ENCODE measurements around the gene ASB13.

ASB13 gene

DNA sequence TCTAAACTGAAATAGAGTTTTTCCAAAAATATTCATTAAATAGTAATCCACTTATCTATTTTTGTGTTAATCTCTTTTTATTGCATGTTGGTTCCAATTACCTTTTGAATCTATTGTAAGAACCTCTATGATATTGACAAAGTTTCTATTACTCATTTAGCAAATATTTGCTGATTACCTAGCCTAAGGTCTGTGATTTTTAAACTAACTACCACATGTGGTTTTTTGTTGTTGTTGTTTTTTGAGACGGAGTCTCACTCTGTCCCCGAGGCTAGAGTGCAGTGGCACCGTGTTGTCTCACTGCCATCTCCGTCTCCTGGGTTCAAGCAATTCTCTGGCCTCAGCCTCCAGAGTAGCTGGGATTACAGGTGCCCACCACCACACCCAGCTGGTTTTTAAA, 2.0 kb upstream of the ASB13 start:
- no peak for DNase-seq

DNA sequence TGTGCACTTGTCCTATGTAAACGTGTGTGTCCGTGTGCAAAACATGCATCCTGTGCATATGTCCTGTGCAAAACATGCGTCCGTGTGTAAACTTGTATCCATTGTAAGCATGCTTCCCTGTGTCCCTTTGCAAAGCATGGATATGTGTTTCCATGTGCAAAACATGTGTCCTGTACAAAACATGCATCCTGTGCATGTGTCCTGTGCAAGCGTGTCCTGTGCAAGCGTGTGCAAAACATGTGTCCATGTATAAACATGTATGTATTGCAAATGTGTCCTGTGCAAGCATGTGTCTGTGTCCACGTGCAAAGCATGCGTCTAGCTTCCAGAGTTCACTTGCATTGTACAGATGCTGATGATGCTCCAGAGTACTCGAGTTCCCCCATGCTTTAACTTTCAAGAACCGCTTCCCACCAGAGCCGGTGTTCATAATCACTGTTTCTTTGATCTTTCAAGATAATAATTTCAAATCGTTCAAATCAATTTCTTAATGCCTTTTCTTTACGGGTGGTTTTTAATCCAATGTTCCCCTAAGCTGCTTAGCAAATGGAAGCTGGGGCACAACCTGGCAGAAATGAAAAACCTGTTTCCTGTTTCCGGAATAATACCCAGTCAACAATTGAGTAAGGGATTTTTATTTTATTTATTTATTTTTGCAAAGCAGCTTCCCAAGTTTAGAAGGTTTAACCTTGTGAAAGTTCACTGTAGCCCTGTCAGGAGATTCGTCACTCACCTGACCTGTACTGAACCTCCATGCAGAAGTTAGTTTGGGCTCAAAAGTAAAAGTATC, 641 bp upstream of the ASB13 start:
- DNase-seq = no peak

DNA sequence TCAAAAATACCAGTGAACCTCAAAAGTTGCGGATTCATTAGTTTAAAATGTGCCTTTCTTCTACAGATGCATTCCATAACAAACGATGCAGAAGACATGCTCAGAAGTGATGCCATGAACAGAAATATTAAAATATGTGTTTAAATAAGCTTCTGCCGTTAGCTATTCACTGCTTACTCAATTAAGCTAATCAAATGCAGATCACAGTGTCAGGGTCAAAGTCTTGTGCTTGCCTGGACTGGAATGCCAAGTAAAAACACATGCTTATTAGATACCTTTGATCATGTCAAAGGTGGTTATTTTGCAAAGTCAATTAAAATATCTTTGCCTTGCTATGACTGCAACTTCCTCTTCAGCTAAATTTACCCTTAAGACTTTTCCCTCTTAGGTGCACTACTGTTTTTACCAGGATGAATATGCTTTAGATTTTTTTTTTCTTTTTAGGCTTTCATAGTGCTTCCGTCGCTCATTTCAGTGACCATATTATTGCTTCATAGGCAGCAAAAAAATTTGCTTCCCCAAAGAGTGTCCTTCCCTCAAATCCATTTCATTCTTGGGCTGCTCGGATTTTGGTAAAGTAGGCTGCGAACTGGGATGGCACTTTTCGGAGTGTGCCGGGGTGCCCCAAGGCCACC, 905 bp downstream of the ASB13 start:
- no peak for DNase-seq

DNA sequence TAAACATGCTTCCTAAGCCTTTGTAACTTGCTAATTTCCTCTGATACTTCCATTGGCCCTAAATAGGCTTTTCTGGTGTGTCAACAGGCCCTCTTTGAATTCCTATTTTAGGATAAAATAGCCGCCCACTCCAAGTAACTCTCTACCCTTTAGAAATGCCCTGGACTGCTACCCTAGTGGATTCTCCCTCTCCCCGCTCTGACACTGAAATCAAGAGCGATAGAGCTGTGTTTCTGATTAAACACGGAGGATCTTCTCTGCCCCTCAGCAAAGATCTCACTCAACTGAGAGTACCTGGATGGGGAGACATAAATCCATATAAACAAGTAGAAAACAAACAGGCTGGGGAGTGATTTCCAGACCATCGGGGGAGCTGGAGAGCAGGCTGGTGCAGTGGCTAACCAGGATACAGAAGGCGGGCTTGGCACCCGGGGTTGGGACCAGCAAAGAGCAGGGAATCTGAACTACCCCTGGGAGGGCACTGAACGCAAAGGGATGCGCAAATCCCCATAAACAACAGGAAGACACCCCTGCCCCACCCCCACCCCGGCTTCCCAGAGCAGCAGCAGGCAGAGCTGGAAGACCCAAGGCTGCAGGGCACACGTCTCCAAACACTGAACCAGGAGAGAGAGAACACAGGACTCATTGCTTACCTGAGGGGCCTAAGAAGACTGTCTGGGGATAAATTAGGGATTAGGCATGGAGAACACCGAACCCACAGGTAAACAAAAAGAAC, 2.5 kb downstream of the ASB13 start:
- DNase-seq = no peak

DNA sequence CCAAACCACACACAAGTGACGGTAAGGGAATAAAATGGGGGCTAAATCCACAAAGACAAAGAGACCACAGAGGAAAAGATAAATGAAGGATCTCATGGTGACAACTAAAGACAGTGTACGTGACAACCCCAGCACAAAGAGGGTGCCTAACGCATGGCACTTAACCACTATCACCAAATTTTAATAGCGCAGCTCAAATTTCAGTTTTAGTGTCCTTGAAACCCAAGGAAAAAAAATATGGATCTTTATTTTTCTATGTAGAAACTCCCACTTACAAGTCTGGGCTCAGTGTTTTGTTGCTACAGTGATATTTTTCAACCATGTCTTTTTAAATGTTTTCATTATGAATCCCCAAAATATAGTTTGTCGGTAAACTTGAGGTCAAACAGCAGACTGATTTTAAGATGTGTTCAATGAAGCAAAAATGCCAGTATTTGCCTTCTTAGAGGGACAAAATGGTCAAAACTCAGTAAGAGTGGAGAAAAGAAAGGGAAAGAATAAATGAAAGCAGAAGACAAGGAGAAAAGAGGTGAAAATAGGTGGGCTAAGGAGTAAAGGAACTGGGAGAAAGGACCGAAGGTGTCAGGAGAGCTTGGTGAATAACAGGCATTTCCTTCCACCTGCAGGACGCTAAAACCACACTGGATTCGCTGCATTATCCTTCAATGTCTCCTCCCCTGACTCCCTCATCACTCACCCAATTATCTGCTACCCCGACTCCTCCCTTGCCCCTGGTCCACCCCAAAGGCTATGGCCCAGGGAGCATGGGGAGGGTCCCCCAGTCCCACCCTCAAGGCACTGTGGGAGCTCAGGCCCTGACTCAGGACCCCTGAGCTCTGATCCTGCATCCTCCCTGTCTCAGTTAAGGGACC, 3.5 kb downstream of the ASB13 start:
- no peak for DNase-seq

DNA sequence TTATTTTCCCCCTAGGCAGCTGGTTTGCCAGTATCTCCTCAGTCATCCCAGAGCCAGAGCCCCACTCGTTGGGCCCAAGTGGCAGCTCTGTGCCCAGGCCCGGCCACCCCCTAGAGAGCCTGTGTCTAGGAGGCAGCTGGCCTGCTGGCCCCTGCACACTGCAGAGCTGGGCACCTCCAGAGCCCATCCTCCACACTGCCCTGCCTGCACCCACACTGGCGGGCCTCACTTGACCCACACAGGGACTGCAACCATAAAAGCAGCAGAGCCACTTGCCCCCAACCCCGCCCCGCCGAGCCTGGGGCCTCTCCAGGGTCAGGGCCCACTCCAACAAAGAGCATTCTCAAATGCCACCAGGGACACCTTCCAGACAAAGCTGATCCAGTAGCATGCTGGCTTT, 5.4 kb downstream of the ASB13 start:
- DNase-seq = no peak

DNA sequence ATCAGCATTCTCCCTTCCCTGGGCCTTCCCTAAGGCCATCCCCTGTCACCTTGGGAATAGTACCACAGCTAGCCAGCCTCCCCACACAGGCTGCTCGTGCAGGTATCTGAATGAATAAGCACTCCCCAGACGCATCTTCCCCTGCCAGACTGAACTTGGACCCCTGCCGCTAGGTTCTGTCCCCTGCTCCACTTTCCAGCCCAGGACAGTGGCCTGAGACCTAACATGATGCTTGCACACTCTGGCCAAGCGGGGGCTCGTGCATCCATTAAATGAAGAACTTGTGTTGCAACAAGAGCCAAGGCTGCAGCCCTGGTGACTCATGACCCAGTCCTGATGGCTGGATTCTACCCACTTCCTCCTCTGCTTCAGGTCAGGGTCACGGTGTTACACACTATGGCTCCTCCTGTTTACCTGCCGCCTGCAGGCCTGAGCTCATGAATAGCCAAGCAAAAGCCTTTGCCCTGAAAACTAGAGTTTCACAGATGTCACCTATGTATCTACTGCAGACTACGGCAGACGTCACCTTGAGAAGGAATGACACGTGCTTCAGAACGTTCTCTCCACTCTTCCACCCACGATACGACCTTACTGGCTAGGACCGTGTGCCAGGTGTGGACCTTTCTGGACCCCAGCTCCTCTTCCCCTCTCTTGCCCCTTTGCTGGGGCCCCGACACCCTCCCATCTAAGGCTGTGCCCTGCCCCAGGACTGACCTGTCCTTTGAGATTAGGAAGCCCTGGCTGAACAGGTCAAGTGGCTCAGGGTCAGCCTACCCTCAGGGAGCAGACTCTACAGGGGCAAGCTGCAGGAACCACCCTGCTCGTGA, 6.5 kb downstream of the ASB13 start:
- DNase-seq = peak; percentile 49

DNA sequence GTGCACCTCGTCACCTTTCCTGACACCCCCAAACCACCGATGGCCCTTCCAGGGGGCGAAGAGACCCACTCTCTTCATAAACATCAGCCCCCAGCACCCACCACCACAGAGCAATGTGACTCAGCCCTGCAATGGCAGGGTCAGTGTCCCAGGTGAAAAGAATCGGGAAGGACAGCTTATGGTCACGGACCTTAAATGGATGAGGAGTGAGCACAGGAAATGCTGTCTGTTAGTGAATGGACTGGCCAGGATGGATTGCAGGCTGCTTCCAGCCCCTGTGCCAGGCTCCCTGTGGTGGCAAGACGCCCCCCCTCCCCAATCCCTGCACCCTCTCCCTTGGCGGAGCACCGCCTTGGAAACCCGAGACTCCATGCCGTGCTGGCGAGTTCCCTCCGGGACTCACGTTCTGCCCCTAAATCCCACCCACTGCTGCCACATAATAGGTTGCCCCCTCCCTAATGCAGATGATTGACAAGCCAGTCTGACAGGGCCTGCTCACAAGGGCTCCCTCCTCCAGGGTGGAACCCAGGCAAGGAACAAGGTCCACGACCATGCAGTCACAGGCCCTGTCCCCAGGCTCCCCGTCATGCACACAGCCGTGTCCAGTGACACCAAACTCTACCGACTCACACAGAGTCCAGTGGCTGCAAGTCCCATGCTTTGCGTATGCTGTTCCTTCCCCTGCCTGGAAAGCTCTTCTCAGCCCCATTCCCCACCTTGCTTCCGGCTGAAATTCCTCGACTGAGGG, 7.3 kb downstream of the ASB13 start:
- DNase-seq = no peak

DNA sequence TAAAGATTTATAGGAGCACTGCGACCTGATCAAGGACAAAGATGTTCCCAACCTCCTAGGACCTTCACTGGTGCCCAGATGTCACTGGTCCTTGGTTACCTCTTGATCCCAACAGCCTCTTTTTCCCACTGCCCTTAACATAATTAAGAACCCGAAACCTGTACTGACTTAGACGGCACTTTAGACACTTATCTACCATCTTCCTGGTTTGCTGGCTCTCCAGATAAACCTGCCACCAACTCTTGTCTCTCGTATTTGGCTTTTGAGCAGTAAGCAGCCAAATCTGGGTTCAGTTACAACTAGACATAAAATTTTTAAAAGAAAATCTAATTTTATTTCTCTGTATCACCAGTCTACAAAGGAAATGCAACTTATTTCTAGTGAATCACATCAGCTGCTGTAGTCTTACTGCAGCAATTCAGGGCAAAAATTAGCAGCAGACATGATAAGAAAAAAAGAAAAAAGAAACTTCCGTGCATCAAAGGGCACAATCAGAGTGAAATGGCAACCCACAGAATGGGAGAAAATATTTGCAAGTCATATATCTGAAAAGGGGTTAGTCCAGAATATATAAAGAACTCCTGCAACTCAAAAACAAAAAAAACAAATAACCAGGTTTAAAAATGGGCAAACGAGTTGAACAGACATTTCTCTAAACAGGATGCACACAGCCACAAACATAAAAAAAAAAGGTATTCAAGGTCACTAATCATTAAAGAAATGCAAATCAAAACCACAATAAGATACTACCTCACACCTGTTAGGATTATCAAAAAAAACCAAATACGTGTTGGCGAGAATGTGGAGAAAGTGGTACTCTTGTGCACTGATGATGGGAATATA, 9.4 kb downstream of the ASB13 start:
- no peak for DNase-seq

DNA sequence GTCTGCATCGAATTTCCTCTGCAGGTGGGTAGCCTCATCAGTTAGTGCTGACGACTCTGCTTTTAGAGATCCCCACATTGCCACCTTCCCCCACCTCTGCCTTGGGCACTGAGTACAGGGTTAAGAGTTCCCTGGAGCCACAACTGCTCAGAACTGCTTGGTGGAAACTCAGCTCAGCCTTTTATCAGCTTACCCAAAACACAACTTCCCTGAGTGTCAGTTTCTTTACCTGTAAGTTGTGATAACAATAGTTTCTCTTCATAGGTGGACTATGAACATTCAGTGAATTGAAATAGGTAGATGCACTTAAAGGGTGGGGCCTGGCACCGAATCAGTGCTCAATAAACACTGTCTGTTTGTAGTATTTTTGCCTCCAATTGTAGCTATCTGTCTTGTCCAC, 11.3 kb downstream of the ASB13 start:
- DNase-seq = no peak

DNA sequence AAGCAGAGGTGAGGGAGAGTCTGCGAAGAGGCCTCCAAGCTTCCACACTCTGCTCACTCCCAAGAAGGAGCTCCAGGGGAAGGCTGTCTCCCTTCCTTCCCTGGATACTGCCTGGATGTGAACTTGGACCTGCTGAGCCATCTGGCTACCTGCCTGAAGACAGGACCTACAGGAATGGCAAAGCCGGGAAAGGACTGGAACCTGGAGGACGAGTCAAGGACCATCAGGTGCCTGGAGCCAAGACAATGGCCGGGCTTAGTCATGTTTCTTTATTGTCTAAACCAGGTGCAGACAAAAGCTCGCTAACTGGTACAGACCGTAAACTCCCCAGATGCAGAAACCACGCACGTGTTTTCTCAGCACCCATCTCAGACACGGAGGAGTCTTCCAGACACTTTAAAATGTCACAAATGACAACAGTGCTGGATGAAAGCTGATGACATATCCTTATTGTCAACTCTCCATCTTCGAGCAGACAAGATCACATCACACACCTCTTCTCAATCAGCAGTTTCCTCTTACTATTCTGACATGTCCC, 12.1 kb downstream of the ASB13 start:
- no peak for DNase-seq

DNA sequence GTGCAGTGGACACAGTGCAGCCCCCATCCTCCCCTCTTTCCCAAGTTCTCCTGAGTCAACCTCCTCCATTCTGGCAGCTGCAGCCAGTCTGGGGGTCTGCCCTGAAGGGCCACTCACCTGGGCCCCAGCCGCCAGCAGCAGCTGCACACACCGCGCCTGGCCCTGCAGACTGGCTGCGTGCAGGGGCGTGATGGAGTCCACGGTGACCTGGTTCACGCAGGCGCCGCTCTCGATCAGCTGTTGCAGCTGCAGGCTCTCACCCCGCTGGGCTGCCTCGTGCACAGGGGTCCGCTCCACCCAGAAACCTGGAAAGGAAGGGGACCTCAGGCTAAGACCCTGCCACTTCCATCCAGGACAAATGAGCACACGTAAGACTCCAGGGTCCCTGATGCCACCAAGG, 13.6 kb downstream of the ASB13 start:
- DNase-seq = no peak

DNA sequence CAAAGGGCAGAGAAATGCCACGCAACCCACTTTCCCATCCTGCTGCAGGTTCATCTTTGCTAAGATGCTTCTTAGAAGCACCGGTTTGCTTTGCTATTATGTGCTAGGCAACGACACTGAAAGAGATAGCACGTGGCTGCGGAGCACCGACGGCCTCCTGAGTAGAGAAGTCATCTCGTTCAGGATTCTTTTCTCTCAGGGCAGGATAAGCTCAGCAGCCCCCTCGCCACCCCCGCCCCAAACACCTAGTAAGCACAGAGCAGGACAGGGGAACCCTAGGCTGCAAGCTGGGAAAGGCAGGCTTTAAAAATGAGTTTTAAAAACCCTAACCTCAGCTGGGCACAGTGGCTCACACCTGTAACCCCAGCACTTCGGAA, 15.0 kb downstream of the ASB13 start:
- no peak for DNase-seq

DNA sequence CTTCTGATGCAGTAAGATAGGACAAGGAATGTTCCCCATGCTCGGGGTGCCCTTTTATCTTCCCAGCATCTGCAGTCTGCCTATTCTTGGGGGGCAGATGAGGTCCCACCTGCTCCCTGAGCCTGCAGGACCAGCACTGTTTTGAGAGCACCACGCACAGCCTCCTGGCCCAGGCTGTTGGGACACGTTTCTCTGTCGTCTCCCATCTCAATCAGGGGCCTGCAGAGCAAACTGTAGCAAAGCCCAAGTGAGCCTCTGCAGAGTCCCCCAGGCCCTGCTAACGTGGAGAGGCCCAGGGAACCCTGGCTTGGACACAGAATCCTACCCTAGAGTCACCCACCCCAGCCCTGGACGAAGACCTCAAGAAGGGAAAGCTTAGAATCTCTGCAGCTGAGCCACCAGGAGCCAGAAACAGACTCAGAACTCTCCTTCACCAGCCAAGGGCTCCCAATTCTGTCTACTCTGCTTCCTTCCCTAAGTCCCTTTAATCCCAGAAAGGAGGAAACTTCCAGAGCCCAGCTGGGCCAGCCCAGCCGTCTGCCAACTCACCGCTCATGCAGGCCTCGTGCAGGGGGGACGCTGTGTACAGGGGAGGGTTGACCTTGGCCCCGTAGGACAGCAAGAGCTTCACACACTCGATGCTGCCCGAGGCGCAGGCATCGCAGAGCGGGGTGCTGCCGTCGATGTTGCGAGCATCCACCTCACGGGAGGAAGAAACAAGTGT, 15.6 kb downstream of the ASB13 start:
- DNase-seq = no peak

DNA sequence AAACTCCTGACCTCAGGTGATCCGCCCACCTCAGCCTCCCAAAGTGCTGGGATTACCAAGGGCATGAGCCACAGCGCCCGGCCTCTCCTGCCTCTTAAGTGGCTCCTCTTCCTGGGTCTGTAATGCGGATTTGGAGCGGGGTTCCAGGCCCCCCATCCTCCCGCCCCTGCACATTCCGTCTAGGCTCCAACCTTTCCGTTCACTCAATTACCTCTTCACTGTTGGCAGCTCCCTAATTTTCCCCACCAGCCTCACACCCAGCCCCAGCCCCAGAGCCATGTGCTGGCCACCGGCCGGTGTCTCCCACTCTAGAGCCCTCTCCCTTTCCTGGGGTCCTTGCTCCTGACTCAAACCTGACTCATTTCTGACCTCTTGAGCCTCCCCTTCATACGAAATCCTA, 16.6 kb downstream of the ASB13 start:
- DNase-seq = no peak

DNA sequence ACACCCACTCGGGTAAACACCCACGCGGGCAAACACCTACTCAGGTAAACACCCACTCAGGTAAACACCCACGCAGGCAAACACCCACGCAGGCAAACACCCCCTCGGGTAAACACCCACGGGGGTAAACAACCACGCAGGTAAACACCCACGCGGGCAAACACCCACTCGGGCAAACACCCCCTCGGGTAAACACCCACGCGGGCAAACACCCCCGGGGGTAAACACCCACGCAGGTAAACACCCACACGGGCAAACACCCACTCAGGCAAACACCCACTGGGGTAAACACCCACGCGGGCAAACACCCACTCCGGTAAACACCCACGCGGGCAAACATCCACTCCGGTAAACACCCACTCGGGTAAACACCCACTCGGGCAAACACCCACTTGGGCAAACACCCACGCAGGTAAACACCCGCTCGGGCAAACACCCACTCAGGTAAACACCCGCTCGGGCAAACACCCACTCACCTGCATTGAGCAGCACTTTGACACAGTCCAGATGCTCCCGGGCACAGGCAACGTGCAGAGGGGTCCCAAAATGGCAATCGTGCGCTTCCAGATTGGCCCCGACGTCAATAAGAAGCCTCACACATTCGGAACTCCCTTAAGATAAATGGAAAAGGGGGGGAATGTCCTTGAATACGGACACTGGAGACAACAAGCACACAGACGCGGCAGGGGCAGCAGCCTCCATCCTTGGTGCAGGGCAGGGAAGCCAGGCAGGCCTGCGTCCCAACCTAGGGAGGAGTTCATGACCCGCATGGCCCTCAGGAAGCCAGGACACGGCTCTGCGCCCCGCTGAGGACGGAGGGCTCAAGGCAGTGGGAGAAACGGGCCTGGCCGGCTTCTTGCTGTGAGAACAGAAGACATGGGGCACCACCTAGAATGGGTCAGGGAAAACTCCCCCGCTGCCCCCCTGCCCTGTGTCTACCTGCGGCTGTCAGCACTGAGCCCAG, 17.6 kb downstream of the ASB13 start:
- DNase-seq = no peak

DNA sequence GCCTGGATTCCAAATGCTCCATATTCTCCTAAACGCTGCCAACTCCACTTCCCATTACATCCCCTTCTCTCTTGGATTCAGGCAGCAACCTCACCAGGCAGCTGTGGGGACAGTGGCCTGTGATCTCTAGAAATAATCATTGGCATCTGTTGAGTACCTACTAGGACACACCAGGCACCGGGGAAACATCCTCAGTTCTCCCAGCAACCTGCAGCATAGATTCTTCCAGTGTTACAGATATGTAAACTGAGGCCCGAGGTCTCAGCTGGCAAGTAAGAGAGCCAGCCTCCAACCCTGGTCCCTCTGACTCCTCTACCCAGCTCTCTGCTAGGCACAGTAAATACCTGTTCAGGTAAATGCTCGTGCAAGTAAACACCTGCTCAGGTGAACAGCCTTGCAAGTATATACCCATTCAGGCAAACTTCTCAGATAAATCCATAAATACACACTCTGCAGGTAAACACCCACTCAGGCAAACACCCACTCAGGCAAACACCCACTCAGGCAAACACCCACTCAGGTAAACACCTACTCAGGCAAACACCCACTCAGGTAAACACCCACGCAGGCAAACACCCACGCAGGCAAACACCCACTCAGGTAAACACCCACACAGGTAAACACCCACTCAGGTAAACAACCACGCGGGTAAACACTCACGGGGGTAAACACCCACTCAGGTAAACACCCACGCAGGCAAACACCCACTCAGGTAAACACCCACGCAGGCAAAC, 18.7 kb downstream of the ASB13 start:
- DNase-seq = no peak
